ENCODE measurements around the gene KIF4A.

DNA sequence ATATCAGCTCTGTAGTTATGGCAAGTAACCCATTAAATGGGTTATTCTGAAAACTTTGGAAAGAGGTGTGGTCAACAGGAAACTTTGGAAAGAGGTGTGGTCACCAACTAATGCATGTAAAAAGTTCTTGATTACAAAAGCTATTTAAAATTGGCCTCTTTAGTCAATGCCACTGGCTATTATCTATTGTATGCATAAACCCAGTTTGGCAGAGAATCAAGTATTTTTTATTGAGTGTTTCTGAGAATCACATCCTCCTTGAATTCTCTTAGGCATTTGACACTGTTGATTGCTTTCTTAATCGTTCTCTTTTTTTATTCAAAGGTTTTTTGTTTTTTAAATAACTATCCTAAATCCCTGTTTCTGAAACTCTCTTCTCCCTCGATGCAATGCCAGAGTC is 37.4 kb upstream of the KIF4A start:
- TF ChIP-seq, protein P1, sequence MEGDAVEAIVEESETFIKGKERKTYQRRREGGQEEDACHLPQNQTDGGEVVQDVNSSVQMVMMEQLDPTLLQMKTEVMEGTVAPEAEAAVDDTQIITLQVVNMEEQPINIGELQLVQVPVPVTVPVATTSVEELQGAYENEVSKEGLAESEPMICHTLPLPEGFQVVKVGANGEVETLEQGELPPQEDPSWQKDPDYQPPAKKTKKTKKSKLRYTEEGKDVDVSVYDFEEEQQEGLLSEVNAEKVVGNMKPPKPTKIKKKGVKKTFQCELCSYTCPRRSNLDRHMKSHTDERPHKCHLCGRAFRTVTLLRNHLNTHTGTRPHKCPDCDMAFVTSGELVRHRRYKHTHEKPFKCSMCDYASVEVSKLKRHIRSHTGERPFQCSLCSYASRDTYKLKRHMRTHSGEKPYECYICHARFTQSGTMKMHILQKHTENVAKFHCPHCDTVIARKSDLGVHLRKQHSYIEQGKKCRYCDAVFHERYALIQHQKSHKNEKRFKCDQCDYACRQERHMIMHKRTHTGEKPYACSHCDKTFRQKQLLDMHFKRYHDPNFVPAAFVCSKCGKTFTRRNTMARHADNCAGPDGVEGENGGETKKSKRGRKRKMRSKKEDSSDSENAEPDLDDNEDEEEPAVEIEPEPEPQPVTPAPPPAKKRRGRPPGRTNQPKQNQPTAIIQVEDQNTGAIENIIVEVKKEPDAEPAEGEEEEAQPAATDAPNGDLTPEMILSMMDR (IDR thresholded peaks at IDR 0.05), result no peak
- no peak for TF ChIP-seq ZFX (IDR thresholded peaks at IDR 0.05; ENCODE audit: borderline replicate concordance)

All from 22Rv1 (cell line).